ENCODE data around the gene FCHSD2. TPM values are rescaled to one million over a fixed set of nuclear protein-coding genes. Genes with fewer than 3 reads are reported as not detected.

The FCHSD2 gene
- total and polyA plus RNA-seq, 2 of the 13 experiments (the other 11 are each of a cell fraction or from before 2014, with no cell fraction given), result 20.5 to 24.8 TPM

- TF ChIP-seq, protein P1, sequence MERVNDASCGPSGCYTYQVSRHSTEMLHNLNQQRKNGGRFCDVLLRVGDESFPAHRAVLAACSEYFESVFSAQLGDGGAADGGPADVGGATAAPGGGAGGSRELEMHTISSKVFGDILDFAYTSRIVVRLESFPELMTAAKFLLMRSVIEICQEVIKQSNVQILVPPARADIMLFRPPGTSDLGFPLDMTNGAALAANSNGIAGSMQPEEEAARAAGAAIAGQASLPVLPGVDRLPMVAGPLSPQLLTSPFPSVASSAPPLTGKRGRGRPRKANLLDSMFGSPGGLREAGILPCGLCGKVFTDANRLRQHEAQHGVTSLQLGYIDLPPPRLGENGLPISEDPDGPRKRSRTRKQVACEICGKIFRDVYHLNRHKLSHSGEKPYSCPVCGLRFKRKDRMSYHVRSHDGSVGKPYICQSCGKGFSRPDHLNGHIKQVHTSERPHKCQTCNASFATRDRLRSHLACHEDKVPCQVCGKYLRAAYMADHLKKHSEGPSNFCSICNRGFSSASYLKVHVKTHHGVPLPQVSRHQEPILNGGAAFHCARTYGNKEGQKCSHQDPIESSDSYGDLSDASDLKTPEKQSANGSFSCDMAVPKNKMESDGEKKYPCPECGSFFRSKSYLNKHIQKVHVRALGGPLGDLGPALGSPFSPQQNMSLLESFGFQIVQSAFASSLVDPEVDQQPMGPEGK (CRISPR knock-in tag; IDR thresholded peaks at IDR 0.05), result peak; percentile 89
- peak; percentile 59 for TF ChIP-seq NCOR1 (IDR thresholded peaks at IDR 0.05; ENCODE audit: borderline replicate concordance, low read length)
- TF ChIP-seq, protein P2, sequence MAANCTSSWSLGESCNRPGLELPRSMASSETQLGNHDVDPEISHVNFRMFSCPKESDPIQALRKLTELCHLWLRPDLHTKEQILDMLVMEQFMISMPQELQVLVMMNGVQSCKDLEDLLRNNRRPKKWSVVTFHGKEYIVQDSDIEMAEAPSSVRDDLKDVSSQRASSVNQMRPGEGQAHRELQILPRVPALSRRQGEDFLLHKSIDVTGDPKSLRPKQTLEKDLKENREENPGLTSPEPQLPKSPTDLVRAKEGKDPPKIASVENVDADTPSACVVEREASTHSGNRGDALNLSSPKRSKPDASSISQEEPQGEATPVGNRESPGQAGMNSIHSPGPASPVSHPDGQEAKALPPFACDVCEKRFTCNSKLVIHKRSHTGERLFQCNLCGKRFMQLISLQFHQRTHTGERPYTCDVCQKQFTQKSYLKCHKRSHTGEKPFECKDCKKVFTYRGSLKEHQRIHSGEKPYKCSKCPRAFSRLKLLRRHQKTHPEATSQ (CRISPR knock-in tag; IDR thresholded peaks at IDR 0.05; ENCODE audit: borderline replicate concordance), result peak; percentile 27; the same call in 1 of the 2 replicates
- TF ChIP-seq ZNF7 (CRISPR knock-in tag; IDR thresholded peaks at IDR 0.05), result no peak
- TF ChIP-seq THAP11 (CRISPR knock-in tag; IDR thresholded peaks at IDR 0.05), result no peak; the same call in 1 of the 2 replicates
- TF ChIP-seq SOX6 (IDR thresholded peaks at IDR 0.05), result no peak
- TF ChIP-seq SOX6 (CRISPR knock-in tag; IDR thresholded peaks at IDR 0.05), result peak; percentile 62
- TF ChIP-seq SAP130 (CRISPR knock-in tag; IDR thresholded peaks at IDR 0.05; ENCODE audit: low read depth), result no peak
- TF ChIP-seq PAX8 (CRISPR knock-in tag; IDR thresholded peaks at IDR 0.05; ENCODE audit: borderline replicate concordance), result no peak
- no peak for TF ChIP-seq NFIC (IDR thresholded peaks at IDR 0.05; ENCODE audit: low read length)
- TF ChIP-seq KLF9 (CRISPR knock-in tag; IDR thresholded peaks at IDR 0.05; ENCODE audit: low read depth), result no peak
- no peak for TF ChIP-seq ZNF101 (CRISPR knock-in tag; IDR thresholded peaks at IDR 0.05; ENCODE audit: borderline replicate concordance, low read depth)
- no peak for TF ChIP-seq RBM22 (optimal IDR thresholded peaks at IDR 0.05; ENCODE audit: low read length)
- TF ChIP-seq CCAR2 (optimal IDR thresholded peaks at IDR 0.05; ENCODE audit: low read depth, low read length), result no peak
- TF ChIP-seq ZNF383 (CRISPR knock-in tag; IDR thresholded peaks at IDR 0.05; ENCODE audit: borderline replicate concordance), result no peak
- TF ChIP-seq RFXAP (CRISPR knock-in tag; IDR thresholded peaks at IDR 0.05; ENCODE audit: borderline replicate concordance), result no peak; the same call in 1 of the 2 replicates
- peak; percentile 24; the same call in 1 of the 2 replicates for TF ChIP-seq ZNF788 (CRISPR knock-in tag; IDR thresholded peaks at IDR 0.05; ENCODE audit: borderline replicate concordance)
- TF ChIP-seq, protein P3, sequence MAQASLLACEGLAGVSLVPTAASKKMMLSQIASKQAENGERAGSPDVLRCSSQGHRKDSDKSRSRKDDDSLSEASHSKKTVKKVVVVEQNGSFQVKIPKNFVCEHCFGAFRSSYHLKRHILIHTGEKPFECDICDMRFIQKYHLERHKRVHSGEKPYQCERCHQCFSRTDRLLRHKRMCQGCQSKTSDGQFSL (CRISPR knock-in tag; IDR thresholded peaks at IDR 0.05), result peak; percentile 62; the same call in 1 of the 2 replicates
- TF ChIP-seq MAFF (IDR thresholded peaks at IDR 0.05; ENCODE audit: low read depth, low read length), result no peak
- no peak for TF ChIP-seq ZNF619 (CRISPR knock-in tag; IDR thresholded peaks at IDR 0.05)
- no peak for TF ChIP-seq JUNB (CRISPR knock-in tag; IDR thresholded peaks at IDR 0.05; ENCODE audit: borderline replicate concordance)
- no peak for TF ChIP-seq FOSL1 (CRISPR knock-in tag; IDR thresholded peaks at IDR 0.05; ENCODE audit: borderline replicate concordance)
- no peak for TF ChIP-seq MBNL3 (CRISPR knock-in tag; conservative IDR thresholded peaks at IDR 0.05)
- TF ChIP-seq ONECUT2 (CRISPR knock-in tag; IDR thresholded peaks at IDR 0.05), result no peak
- TF ChIP-seq CAMTA2 (CRISPR knock-in tag; IDR thresholded peaks at IDR 0.05; ENCODE audit: borderline replicate concordance), result no peak
- no peak for TF ChIP-seq HDAC2 (CRISPR knock-in tag; IDR thresholded peaks at IDR 0.05)
- TF ChIP-seq AKAP8 (CRISPR knock-in tag; IDR thresholded peaks at IDR 0.05), result no peak
- no peak; the same call in 1 of the 2 replicates for TF ChIP-seq HMG20B (CRISPR knock-in tag; conservative IDR thresholded peaks at IDR 0.05)
- TF ChIP-seq ATF7-NPFF (CRISPR knock-in tag; IDR thresholded peaks at IDR 0.05; ENCODE audit: low read depth), result no peak
Observed at GRCh38 chr11:73172992-73173656, 31.0 kb upstream of the FCHSD2 start (continued).
